Thoracic aorta (tissue), 2 donors: Measurements from ENCODE around the gene RAB40C. TPM values are rescaled to one million over a fixed set of nuclear protein-coding genes. Genes with fewer than 3 reads are reported as not detected.
"Not testable (repeated sequence)": the region's sequence is repeated elsewhere in the genome, so short reads cannot be mapped to it uniquely, and the experiment has no call there.

Source experiments
- ATAC-seq: fragments of 150-250 bp; one replicate; pipeline ENCODE4 v1.8.0; 2017; ENCODE audit warnings: low read depth; ENCODE audit not compliant: insufficient number of reproducible peaks, low FRiP score
- DNase-seq: peaks from one replicate; pipeline ENCODE4 v3.0.0-alpha.2; 2020; ENCODE audit warnings: low spot score
- H3K27ac ChIP-seq, 2 donors: fragments of 200-600 bp; sonication (generic); 1 replicate in 1 of 2; 2 replicates in 1 of 2; pipeline ENCODE4 v1.5.1; 2016; ENCODE audit warnings: mild to moderate bottlenecking in 2 of 2, moderate library complexity in 2 of 2
- H3K27me3 ChIP-seq: fragments of 200-600 bp; sonication (generic); replicated peaks from 2 replicates; pipeline ENCODE4 v1.6.0; 2016; ENCODE audit warnings: mild to moderate bottlenecking; ENCODE audit not compliant: insufficient read depth
- H3K36me3 ChIP-seq: fragments of 200-600 bp; sonication (generic); one replicate; pipeline ENCODE4 v1.5.1; 2016
- H3K4me1 ChIP-seq, 2 donors: fragments of 200-600 bp; sonication (generic); 1 replicate in 1 of 2; 2 replicates in 1 of 2; pipeline versions ENCODE4 v1.5.1 to v1.6.0; 2016; ENCODE audit warnings: low read depth in 2 of 2, mild to moderate bottlenecking in 1 of 2; ENCODE audit not compliant: control insufficient read depth in 1 of 2
- H3K4me3 ChIP-seq: fragments of 200-600 bp; sonication (generic); 2 replicates; pipeline ENCODE4 v1.5.1; 2016; ENCODE audit warnings: mild to moderate bottlenecking
- H3K9me3 ChIP-seq: fragments of 200-600 bp; sonication (generic); 2 replicates; pipeline ENCODE4 v1.5.1; 2016
- total RNA-seq, 2 donors: library from RNA; depleted of rRNA; stranded (reverse); fragments of >200 nt; gene quantifications; one replicate each; pipeline versions ENCODE4 v1.1.0 to v1.2.3, GENCODE V29; 2016
- TF ChIP-seq, protein P1 (sequence below): fragments of 200-600 bp; sonication (generic); IDR thresholded peaks from one replicate; pipeline ENCODE4 v1.5.1; 2019; ENCODE audit warnings: antibody characterized with exemption

RAB40C gene
- total RNA-seq, 2 donors from 2014 or later = 19.0 to 25.9 TPM

GRCh38 chr16:593406-593805, 3.5 kb downstream of the RAB40C start:
- no peak overlapping the region for H3K4me3 ChIP-seq
- H3K36me3 ChIP-seq = peaks cover 2% of the 10 kb centered on the region
- peaks cover 10 to 25% of the 10 kb centered on the region in 2 donors for H3K4me1 ChIP-seq
- DNase-seq (no peak), ATAC-seq (no peak)
- no peak overlapping the region for H3K27ac ChIP-seq
- no peaks in the 10 kb centered on the region for H3K9me3 ChIP-seq
- TF ChIP-seq, protein P1, sequence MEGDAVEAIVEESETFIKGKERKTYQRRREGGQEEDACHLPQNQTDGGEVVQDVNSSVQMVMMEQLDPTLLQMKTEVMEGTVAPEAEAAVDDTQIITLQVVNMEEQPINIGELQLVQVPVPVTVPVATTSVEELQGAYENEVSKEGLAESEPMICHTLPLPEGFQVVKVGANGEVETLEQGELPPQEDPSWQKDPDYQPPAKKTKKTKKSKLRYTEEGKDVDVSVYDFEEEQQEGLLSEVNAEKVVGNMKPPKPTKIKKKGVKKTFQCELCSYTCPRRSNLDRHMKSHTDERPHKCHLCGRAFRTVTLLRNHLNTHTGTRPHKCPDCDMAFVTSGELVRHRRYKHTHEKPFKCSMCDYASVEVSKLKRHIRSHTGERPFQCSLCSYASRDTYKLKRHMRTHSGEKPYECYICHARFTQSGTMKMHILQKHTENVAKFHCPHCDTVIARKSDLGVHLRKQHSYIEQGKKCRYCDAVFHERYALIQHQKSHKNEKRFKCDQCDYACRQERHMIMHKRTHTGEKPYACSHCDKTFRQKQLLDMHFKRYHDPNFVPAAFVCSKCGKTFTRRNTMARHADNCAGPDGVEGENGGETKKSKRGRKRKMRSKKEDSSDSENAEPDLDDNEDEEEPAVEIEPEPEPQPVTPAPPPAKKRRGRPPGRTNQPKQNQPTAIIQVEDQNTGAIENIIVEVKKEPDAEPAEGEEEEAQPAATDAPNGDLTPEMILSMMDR = no peak
- no peaks in the 10 kb centered on the region for H3K27me3 ChIP-seq

GRCh38 chr16:593807-594206, 3.9 kb downstream of the RAB40C start:
- DNase-seq = no peak
- no peak overlapping the region for H3K27ac ChIP-seq
- TF ChIP-seq, protein P1 = no peak
- no peaks in the 10 kb centered on the region for H3K27me3 ChIP-seq
- H3K4me1 ChIP-seq = peaks cover 10 to 24% of the 10 kb centered on the region in 2 donors
- no peak overlapping the region for H3K4me3 ChIP-seq
- no peak for ATAC-seq
- H3K9me3 ChIP-seq = no peaks in the 10 kb centered on the region
- peaks cover 2% of the 10 kb centered on the region for H3K36me3 ChIP-seq

DNA sequence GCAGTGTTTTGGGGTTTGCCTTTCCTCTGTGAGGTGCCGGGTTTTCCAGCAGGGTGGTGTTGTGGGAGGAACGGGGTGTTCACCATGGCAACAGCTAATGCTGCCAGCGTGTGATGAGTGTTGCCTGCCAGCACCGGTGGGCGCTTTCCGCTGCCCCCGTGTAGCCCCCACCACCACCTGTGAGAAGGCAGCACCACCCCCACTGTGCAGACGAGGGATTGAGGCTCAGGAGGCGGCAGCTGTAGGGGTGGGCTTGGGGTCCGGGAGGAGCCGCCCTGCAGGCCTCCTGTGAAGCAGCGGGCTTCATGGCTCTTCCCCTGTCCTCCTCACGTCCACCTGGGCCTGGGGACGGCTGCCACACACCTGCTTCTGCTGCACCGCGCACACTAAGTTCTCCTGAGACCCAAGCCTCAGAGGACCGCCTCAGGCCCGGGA, 5.2 kb downstream of the RAB40C start:
- Histone ChIP-seq H3K27ac (no peak overlapping the region), H3K9me3 (no peaks in the 10 kb centered on the region), H3K4me3 (no peak overlapping the region), H3K4me1 (peaks cover 10 to 24% of the 10 kb centered on the region in 2 donors), H3K36me3 (peaks cover 2% of the 10 kb centered on the region), H3K27me3 (no peaks in the 10 kb centered on the region)
- TF ChIP-seq, protein P1 = no peak
- ATAC-seq = no peak
- DNase-seq = no peak

DNA sequence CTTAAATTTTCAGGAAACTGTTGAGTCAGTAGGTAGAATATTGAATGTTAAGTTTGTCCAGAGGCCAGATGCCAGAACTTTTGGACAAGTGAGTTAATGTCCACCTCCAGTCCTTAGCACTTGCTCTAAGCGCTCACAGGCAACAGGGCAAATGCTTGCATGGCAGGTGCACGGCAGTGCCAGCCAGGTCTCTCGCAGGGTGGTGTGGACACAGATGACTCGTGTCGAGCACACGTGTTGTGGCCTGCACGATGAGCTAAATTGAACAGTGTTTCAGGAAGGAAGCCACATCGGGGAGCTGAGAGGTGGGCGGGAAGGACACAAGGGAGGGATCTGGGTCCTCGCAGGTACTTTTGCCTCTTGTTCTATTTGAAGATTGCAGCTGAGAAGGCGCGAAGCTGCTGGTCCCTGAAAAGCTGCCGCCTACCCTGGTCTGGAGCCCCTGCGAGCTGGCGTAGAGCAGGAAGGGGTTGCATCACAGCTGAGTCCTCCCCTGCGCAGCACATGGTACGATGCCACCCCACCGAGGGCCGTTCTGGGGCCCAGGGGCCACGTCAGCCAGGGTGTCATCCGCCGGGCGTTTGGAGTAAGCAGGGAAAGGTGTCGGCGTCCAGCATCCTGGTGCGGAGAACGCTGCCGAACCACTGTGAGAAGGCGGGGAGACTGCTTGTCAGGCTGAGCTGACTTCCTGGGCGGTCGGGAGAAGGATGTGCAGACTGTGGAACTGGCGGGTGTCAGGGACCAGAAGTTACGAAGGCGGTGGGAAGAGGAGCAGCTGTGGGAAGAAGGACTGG, 6.3 kb downstream of the RAB40C start:
- Histone ChIP-seq H3K4me3 (no peak overlapping the region), H3K27ac (no peak overlapping the region), H3K9me3 (no peaks in the 10 kb centered on the region), H3K36me3 (peaks cover 2% of the 10 kb centered on the region), H3K27me3 (no peaks in the 10 kb centered on the region), H3K4me1 (peaks cover 4 to 17% of the 10 kb centered on the region in 2 donors)
- no peak for ATAC-seq
- TF ChIP-seq, protein P1 = no peak
- DNase-seq = no peak

GRCh38 chr16:596736-597060, 6.8 kb downstream of the RAB40C start:
- no peak for DNase-seq
- Histone ChIP-seq H3K27me3 (no peaks in the 10 kb centered on the region), H3K36me3 (peaks cover 2% of the 10 kb centered on the region), H3K4me1 (peaks cover 0 to 11% of the 10 kb centered on the region in 2 donors), H3K27ac (no peak overlapping the region), H3K4me3 (no peak overlapping the region), H3K9me3 (no peaks in the 10 kb centered on the region)
- no peak for ATAC-seq
- TF ChIP-seq, protein P1 = no peak

DNA sequence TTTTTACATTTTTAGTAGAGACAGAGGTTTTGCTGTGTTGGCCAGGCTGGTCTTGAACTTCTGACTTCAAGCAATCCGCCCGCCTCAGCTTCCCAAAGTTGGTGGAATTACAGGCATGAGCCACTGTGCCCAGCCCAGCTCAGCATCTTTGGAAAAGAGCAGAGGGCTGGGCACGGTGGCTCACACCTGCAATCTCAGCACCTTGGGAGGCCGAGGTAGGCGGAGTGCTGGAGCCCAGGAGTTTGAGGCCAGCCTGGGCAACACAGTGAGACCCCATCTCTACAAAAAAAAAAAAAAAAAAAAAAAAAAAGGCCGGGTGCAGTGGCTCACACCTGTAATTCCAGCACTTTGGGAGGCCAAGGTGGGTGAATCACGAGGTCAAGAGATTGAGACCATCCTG, 7.8 kb downstream of the RAB40C start:
- ATAC-seq, H3K27ac ChIP-seq, H3K36me3 ChIP-seq, H3K4me3 ChIP-seq, DNase-seq, H3K27me3 ChIP-seq, H3K4me1 ChIP-seq, H3K9me3 ChIP-seq: not testable (repeated sequence)
